SK-N-SH treated with all-trans-retinoic acid at 6 μM for 48 hours (cell line): ENCODE measurements around the gene FCER2.

ENCODE experiments used
- ATAC-seq: fragments of 200-7000 bp; cut with Tn5 transposase; 3 replicates; pipeline ENCODE4 v1.9.1; 2020; ENCODE audit warnings: mild to moderate bottlenecking, moderate library complexity
- ARNTL ChIP-seq: fragments of 450-650 bp; formaldehyde crosslinking; IDR thresholded peaks from 2 replicates; pipeline ENCODE4 v1.5.0; 2020; ENCODE audit warnings: low read depth, mild to moderate bottlenecking, moderate library complexity, borderline replicate concordance
- BACH2 ChIP-seq: fragments of 250-450 bp; sonication (Bioruptor Pico); IDR thresholded peaks from 2 replicates; pipeline ENCODE4 v1.9.0; 2021; ENCODE audit warnings: mild to moderate bottlenecking, borderline replicate concordance
- CREB5 ChIP-seq: fragments of 250-450 bp; sonication (Bioruptor Pico); IDR thresholded peaks from 2 replicates; pipeline ENCODE4 v1.5.1; 2020; ENCODE audit warnings: low read depth, mild to moderate bottlenecking, moderate library complexity
- CSDC2 ChIP-seq: fragments of 250-450 bp; sonication (Bioruptor Pico); IDR thresholded peaks from 2 replicates; pipeline ENCODE4 v1.5.0; 2020; ENCODE audit warnings: mild to moderate bottlenecking, moderate library complexity
- CSRNP3 ChIP-seq: fragments of 250-450 bp; sonication (Bioruptor Pico); IDR thresholded peaks from 2 replicates; pipeline ENCODE4 v1.5.1; 2021; ENCODE audit warnings: mild to moderate bottlenecking, moderate library complexity
- ESRRG ChIP-seq: fragments of 250-450 bp; sonication (Bioruptor Pico); IDR thresholded peaks from 2 replicates; pipeline ENCODE4 v1.6.1; 2021; ENCODE audit warnings: mild to moderate bottlenecking
- GLIS3 ChIP-seq: fragments of 250-450 bp; sonication (Bioruptor Pico); IDR thresholded peaks from 2 replicates; pipeline ENCODE4 v1.5.0; 2020; ENCODE audit warnings: mild to moderate bottlenecking, moderate library complexity
- ISL1 ChIP-seq: fragments of 250-450 bp; sonication (Bioruptor Pico); IDR thresholded peaks from 2 replicates; pipeline ENCODE4 v2.1.2; 2022; ENCODE audit warnings: mild to moderate bottlenecking, moderate library complexity
- OSR1 ChIP-seq: fragments of 250-450 bp; sonication (Bioruptor Pico); IDR thresholded peaks from 2 replicates; pipeline ENCODE4 v1.8.0; 2022; ENCODE audit warnings: moderate library complexity, mild to moderate bottlenecking, inconsistent platforms
- POU6F1 ChIP-seq: fragments of 250-450 bp; sonication (Bioruptor Pico); IDR thresholded peaks from 2 replicates; pipeline ENCODE4 v1.8.0; 2021; ENCODE audit warnings: low read depth, mild to moderate bottlenecking, moderate library complexity, borderline replicate concordance
- PPARA ChIP-seq: fragments of 250-450 bp; sonication (Bioruptor Pico); IDR thresholded peaks from 2 replicates; pipeline ENCODE4 v1.5.0; 2020; ENCODE audit warnings: mild to moderate bottlenecking, borderline replicate concordance
- RARB ChIP-seq: fragments of 250-450 bp; sonication (Bioruptor Pico); IDR thresholded peaks from 2 replicates; pipeline ENCODE4 v1.8.0; 2021; ENCODE audit warnings: mild to moderate bottlenecking, moderate library complexity
- SNAI2 ChIP-seq: fragments of 250-450 bp; sonication (Bioruptor Pico); IDR thresholded peaks from 2 replicates; pipeline ENCODE4 v1.5.0; 2020; ENCODE audit warnings: mild to moderate bottlenecking, moderate library complexity
- TCF4 ChIP-seq: fragments of 250-450 bp; sonication (Bioruptor Pico); IDR thresholded peaks from 2 replicates; pipeline ENCODE4 v1.8.0; 2021; ENCODE audit warnings: mild to moderate bottlenecking, moderate library complexity, borderline replicate concordance
- TOX ChIP-seq: fragments of 250-450 bp; sonication (Bioruptor Pico); IDR thresholded peaks from 2 replicates; pipeline ENCODE4 v1.8.0; 2021; ENCODE audit warnings: mild to moderate bottlenecking, moderate library complexity, borderline replicate concordance
- ZC3H10 ChIP-seq: fragments of 250-450 bp; sonication (Bioruptor Pico); IDR thresholded peaks from 2 replicates; pipeline ENCODE4 v1.5.1; 2021; ENCODE audit warnings: mild to moderate bottlenecking, moderate library complexity
- ZFP3 ChIP-seq: fragments of 250-450 bp; sonication (Bioruptor Pico); IDR thresholded peaks from 2 replicates; pipeline ENCODE4 v1.5.0; 2020; ENCODE audit warnings: mild to moderate bottlenecking, moderate library complexity
- ZFP30 ChIP-seq: fragments of 450-650 bp; formaldehyde crosslinking; IDR thresholded peaks from 2 replicates; pipeline ENCODE4 v1.5.0; 2022; ENCODE audit warnings: mild to moderate bottlenecking, moderate library complexity
- ZNF565 ChIP-seq: fragments of 450-650 bp; formaldehyde crosslinking; conservative IDR thresholded peaks from 2 replicates; pipeline ENCODE4 v1.5.0; 2020; ENCODE audit warnings: low read depth, mild to moderate bottlenecking, moderate library complexity
- ZNF70 ChIP-seq: fragments of 450-650 bp; formaldehyde crosslinking; IDR thresholded peaks from 2 replicates; pipeline ENCODE4 v1.5.0; 2020; ENCODE audit warnings: mild to moderate bottlenecking, moderate library complexity
- ZNF8 ChIP-seq: fragments of 450-650 bp; formaldehyde crosslinking; IDR thresholded peaks from 2 replicates; pipeline ENCODE4 v1.5.0; 2020; ENCODE audit warnings: mild to moderate bottlenecking, moderate library complexity
- TF ChIP-seq, protein P1 (sequence below): fragments of 250-450 bp; sonication (Bioruptor Pico); IDR thresholded peaks from 2 replicates; pipeline ENCODE4 v1.5.0; 2020; ENCODE audit warnings: mild to moderate bottlenecking, moderate library complexity

Gene FCER2

DNA sequence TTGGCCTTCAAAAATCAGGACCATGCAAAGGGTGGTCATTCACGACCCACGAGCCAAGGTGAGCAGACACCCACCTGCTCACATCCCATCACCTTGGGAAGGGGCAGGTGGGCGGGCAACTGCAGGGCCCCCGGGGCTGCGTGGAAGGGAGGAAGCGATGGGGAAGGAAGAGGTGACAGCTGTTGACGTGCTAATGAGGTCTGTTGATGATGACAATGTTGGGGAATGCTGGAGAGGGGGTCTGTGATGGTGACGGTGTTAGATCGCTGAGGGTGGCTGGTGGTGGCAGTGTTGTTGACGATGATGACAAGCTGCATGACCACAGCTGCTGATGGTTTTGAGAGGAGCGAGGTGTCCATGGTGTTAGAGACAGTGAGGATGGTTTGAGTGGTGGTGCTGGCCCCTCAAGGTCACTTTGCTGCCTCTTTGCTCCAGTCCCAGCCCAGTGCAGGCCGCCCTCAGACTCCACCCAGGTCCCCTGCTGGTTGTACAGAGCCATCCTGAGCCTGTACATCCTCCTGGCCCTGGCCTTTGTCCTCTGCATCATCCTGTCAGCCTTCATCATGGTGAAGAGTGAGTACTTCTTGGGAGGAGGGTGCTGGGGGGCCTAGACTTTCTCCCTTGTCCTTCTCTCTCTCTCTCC lies 24.1 kb downstream of the FCER2 start:
- no peak for TF ChIP-seq OSR1 (CRISPR knock-in tag)
- TF ChIP-seq ISL1 (CRISPR knock-in tag): no peak
- no peak for TF ChIP-seq ZNF70 (CRISPR knock-in tag)
- no peak for TF ChIP-seq ZFP3 (CRISPR knock-in tag)
- TF ChIP-seq ZFP30 (CRISPR knock-in tag): no peak
- TF ChIP-seq ZC3H10 (CRISPR knock-in tag): no peak
- no peak for TF ChIP-seq CSRNP3
- TF ChIP-seq SNAI2 (CRISPR knock-in tag): no peak
- no peak for TF ChIP-seq GLIS3
- no peak for TF ChIP-seq PPARA (CRISPR knock-in tag)
- TF ChIP-seq BACH2: no peak
- TF ChIP-seq TOX (CRISPR knock-in tag): no peak
- TF ChIP-seq ARNTL (CRISPR knock-in tag): no peak
- TF ChIP-seq, protein P1, sequence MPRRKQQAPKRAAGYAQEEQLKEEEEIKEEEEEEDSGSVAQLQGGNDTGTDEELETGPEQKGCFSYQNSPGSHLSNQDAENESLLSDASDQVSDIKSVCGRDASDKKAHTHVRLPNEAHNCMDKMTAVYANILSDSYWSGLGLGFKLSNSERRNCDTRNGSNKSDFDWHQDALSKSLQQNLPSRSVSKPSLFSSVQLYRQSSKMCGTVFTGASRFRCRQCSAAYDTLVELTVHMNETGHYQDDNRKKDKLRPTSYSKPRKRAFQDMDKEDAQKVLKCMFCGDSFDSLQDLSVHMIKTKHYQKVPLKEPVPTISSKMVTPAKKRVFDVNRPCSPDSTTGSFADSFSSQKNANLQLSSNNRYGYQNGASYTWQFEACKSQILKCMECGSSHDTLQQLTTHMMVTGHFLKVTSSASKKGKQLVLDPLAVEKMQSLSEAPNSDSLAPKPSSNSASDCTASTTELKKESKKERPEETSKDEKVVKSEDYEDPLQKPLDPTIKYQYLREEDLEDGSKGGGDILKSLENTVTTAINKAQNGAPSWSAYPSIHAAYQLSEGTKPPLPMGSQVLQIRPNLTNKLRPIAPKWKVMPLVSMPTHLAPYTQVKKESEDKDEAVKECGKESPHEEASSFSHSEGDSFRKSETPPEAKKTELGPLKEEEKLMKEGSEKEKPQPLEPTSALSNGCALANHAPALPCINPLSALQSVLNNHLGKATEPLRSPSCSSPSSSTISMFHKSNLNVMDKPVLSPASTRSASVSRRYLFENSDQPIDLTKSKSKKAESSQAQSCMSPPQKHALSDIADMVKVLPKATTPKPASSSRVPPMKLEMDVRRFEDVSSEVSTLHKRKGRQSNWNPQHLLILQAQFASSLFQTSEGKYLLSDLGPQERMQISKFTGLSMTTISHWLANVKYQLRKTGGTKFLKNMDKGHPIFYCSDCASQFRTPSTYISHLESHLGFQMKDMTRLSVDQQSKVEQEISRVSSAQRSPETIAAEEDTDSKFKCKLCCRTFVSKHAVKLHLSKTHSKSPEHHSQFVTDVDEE (CRISPR knock-in tag): no peak
- TF ChIP-seq ZNF8 (CRISPR knock-in tag): no peak
- TF ChIP-seq TCF4: no peak
- TF ChIP-seq CSDC2 (CRISPR knock-in tag): no peak
- no peak for TF ChIP-seq ESRRG (CRISPR knock-in tag)
- TF ChIP-seq POU6F1 (CRISPR knock-in tag): no peak
- no peak for TF ChIP-seq CREB5 (CRISPR knock-in tag)
- no peak for ATAC-seq

DNA sequence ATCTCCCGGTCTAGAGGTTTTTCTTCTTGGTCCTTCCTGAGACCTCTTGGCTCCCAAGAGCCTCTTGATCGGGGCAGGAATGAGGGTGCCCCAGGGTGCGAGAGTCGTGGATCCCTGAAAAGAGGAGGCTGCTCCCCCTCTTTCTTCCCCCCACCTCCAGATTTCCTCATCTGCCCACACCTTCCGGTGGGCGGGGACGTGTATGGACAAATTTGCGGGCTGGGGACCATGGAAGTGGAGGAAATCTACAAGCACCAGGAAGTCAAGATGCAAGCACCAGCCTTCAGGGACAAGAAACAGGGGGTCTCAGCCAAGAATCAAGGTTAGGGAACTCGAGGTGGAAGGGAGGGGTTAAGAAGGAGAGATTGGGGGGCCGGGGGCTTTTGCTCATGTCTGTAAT lies 25.1 kb downstream of the FCER2 start, which contains the start of gene MCEMP1:
MCEMP1 (plus strand) TSS at position 237 of the 400 bp plus-strand sequence; CDS start at position 268, 31 bp downstream.
- no peak for ATAC-seq

More for the DNA sequence above, 25.1 kb downstream of the FCER2 start, which contains the start of gene MCEMP1:
- TF ChIP-seq RARB (CRISPR knock-in tag): no peak
- TF ChIP-seq ZC3H10 (CRISPR knock-in tag): no peak
- TF ChIP-seq ARNTL (CRISPR knock-in tag): no peak
- TF ChIP-seq, protein P1 (CRISPR knock-in tag): no peak
- TF ChIP-seq OSR1 (CRISPR knock-in tag): no peak
- no peak for TF ChIP-seq ZFP30 (CRISPR knock-in tag)
- TF ChIP-seq CREB5 (CRISPR knock-in tag): no peak
- no peak for TF ChIP-seq ZFP3 (CRISPR knock-in tag)
- TF ChIP-seq ZNF565: no peak
- TF ChIP-seq PPARA (CRISPR knock-in tag): no peak
- TF ChIP-seq SNAI2 (CRISPR knock-in tag): no peak
- no peak for TF ChIP-seq ZNF8 (CRISPR knock-in tag)
